GM12878 (cell line): ENCODE results near the gene NACAD. TPM values are rescaled to one million over a fixed set of nuclear protein-coding genes. Genes with fewer than 3 reads are reported as not detected.

ENCODE experiments used
- ATAC-seq: fragments of 200-7000 bp; cut with Tn5 transposase; 3 replicates; pipeline ENCODE4 v1.9.1; 2020; ENCODE audit warnings: mild to moderate bottlenecking, moderate library complexity
- BruUV-seq: library from RNA; stranded (reverse); fragments of 400-500 nt; replicated peaks from 2 replicates; lab custom pipeline; 2021; lab: Mats Ljungman, UMichigan
- CTCF ChIA-PET: fragments of 300-600 bp; sonication (Branson Sonifier 250); formaldehyde crosslinking; extraction: SDS; loops from one replicate; lab custom pipeline; 2021; ENCODE audit warnings: inconsistent platforms; lab: Yijun Ruan, JAX
- POLR2A ChIA-PET: fragments of 350-600 bp; formaldehyde crosslinking; extraction: SDS; loops from one replicate; lab custom pipeline; 2021; ENCODE audit warnings: inconsistent platforms; lab: Charles Lee
- RAD21 ChIA-PET: fragments of 300-600 bp; sonication (Branson Sonifier 250); formaldehyde crosslinking; loops from one replicate; lab custom pipeline; 2023; ENCODE audit warnings: antibody characterized with exemption; ENCODE audit not compliant: unreplicated experiment; lab: Charles Lee
- SMC1A ChIA-PET: fragments of 300-600 bp; sonication (Branson Sonifier 250); formaldehyde crosslinking; loops from one replicate; lab custom pipeline; 2023; ENCODE audit not compliant: unreplicated experiment, uncharacterized antibody; lab: Charles Lee
- DNase-seq: peaks from one replicate; pipeline ENCODE4 v3.0.0-alpha.2; 2011; ENCODE audit warnings: low read depth, low spot score
- FAIRE-seq: peaks from 3 replicates; lab custom pipeline; 2011; peaks lifted over from hg19 to GRCh38; lab: Jason Lieb, UNC
- H2AFZ ChIP-seq: 2 replicates; pipeline ENCODE4 v1.6.0; 2011; ENCODE audit warnings: low read depth, low read length, control low read depth; ENCODE audit not compliant: control insufficient read depth
- H3K27ac ChIP-seq: 2 replicates; pipeline ENCODE4 v1.5.1; 2011; ENCODE audit warnings: control low read depth; ENCODE audit not compliant: control insufficient read depth, insufficient read depth
- H3K27me3 ChIP-seq, 2 experiments: replicated peaks in 1 of 2; 2 replicates each; pipeline versions ENCODE4 v1.6.0 to v1.6.1; 2011; ENCODE audit warnings: low read length in 1 of 2; ENCODE audit not compliant: control insufficient read depth in 2 of 2, insufficient read depth in 2 of 2
- H3K36me3 ChIP-seq, 2 experiments: 2 replicates each; pipeline ENCODE4 v1.5.1; 2011; ENCODE audit warnings: low read length in 1 of 2; ENCODE audit not compliant: control insufficient read depth in 2 of 2, insufficient read depth in 2 of 2
- H3K4me1 ChIP-seq: 2 replicates; pipeline ENCODE4 v1.6.1; 2011; ENCODE audit warnings: mild to moderate bottlenecking, low read length, moderate library complexity, mixed read lengths; ENCODE audit not compliant: control insufficient read depth, insufficient read depth
- H3K4me2 ChIP-seq: 2 replicates; pipeline ENCODE4 v1.6.0; 2011; ENCODE audit warnings: control low read depth; ENCODE audit not compliant: control insufficient read depth, insufficient read depth
- H3K4me3 ChIP-seq: fragments of 200-600 bp; sonication (generic); 2 replicates; pipeline ENCODE4 v1.5.1; 2016
- H3K79me2 ChIP-seq: 2 replicates; pipeline ENCODE4 v1.6.0; 2011; ENCODE audit warnings: low read length; ENCODE audit not compliant: control insufficient read depth, insufficient read depth
- H3K9ac ChIP-seq: 2 replicates; pipeline ENCODE4 v1.8.0; 2011; ENCODE audit warnings: low read length, control low read depth, mixed read lengths; ENCODE audit not compliant: control insufficient read depth, insufficient read depth
- H3K9me3 ChIP-seq: replicated peaks from 3 replicates; pipeline ENCODE4 v1.5.1; 2011; ENCODE audit warnings: mild to moderate bottlenecking, low read length; ENCODE audit not compliant: control insufficient read depth, insufficient read depth
- H4K20me1 ChIP-seq: 2 replicates; pipeline ENCODE4 v1.6.0; 2011; ENCODE audit not compliant: control insufficient read depth, insufficient read depth
- ATF7 ChIP-seq: fragments of 450-650 bp; IDR thresholded peaks from 2 replicates; pipeline ENCODE4 v1.6.1; 2016; ENCODE audit warnings: low read depth, mild to moderate bottlenecking
- EED ChIP-seq: sonication (generic); IDR thresholded peaks from 2 replicates; pipeline ENCODE4 v1.6.1; 2016; ENCODE audit warnings: antibody characterized with exemption, low read depth
- HDAC6 ChIP-seq: fragments of 200-600 bp; sonication (generic); IDR thresholded peaks from one replicate; pipeline ENCODE4 v1.8.0; 2017; ENCODE audit warnings: antibody characterized with exemption; ENCODE audit not compliant: unreplicated experiment
- NFIC ChIP-seq: IDR thresholded peaks from 2 replicates; pipeline ENCODE4 v1.6.1; 2012; ENCODE audit warnings: low read depth, mild to moderate bottlenecking, inconsistent platforms, low read length, moderate library complexity
- SREBF1 ChIP-seq: IDR thresholded peaks from 2 replicates; pipeline ENCODE4 v1.6.1; 2012; ENCODE audit warnings: mild to moderate bottlenecking, low read length
- TCF7 ChIP-seq: IDR thresholded peaks from 2 replicates; pipeline ENCODE4 v1.6.1; 2014; ENCODE audit warnings: antibody characterized with exemption, borderline replicate concordance
- USF2 ChIP-seq: IDR thresholded peaks from 2 replicates; pipeline ENCODE4 v1.6.1; 2011; ENCODE audit warnings: low read depth, low read length, improper control_type of control experiment, borderline replicate concordance
- ZBTB11 ChIP-seq: fragments of 450-650 bp; formaldehyde crosslinking; IDR thresholded peaks from 2 replicates; pipeline ENCODE4 v1.5.0; 2022; ENCODE audit warnings: mild to moderate bottlenecking, missing genetic modification characterization
- WGBS: methylation state at CpG from one replicate; pipeline ENCODE4 v1.1.6; 2016; ENCODE audit warnings: low lambda C conversion rate; ENCODE audit not compliant: insufficient replicate concordance, insufficient coverage; ENCODE audit errors: missing lambda C conversion rate; 5-methylcytosine and 5-hydroxymethylcytosine counted together
- in situ Hi-C: fragments of 300-500 bp; cut with MboI; formaldehyde crosslinking; loops from 9 replicates; pipeline ENCODE4 v1.14.3; 2018; ENCODE audit warnings: mixed read lengths
- intact Hi-C: fragments of 100-400 bp; cut with micrococcal nuclease; formaldehyde crosslinking; loops from one replicate; pipeline ENCODE4 v1.14.2; 2022; ENCODE audit not compliant: unreplicated experiment
- polyA plus RNA-seq, 11 experiments: library from polyadenylated mRNA; depleted of rRNA in 4 of 11; unstranded in 6 of 11; stranded (reverse) in 5 of 11; fragments of >200 nt; fragmentation: Nextera tagmentation in 4 of 11; fragmentation: Illumina TruSeq in 1 of 11; extraction: Ambion mirVana in 4 of 11; extraction: Trizol in 1 of 11; gene quantifications; 1 replicate in 1 of 11; 2 replicates in 10 of 11; pipeline versions ENCODE4 v1.2.1 to v1.2.3, GENCODE V29; 2011 to 2016; ENCODE audit warnings: inconsistent platforms in 2 of 11, missing spikeins in 2 of 11, low read depth in 1 of 11
- total RNA-seq, 4 experiments: library from RNA; depleted of rRNA in 3 of 4; stranded (reverse); fragments of >200 nt in 3 of 4; fragmentation: Illumina TruSeq in 1 of 4; extraction: Trizol in 1 of 4; gene quantifications; 2 replicates each; pipeline versions ENCODE4 v1.2.1 to v1.2.3, GENCODE V29; 2013 to 2021

The NACAD gene
- total and polyA plus RNA-seq, 10 of the 15 experiments (the other 5 are each of a cell fraction or from before 2014, with no cell fraction given), result not detected

- TF ChIP-seq EED (no peak), NFIC (no peak), HDAC6 (no peak), SREBF1 (no peak)
Observed at GRCh38 chr7:45108863-45109262, 20.1 kb upstream of the NACAD start (continued).

- peak overlapping the region; percentile 45; the same call in 1 of the 2 replicates for H3K4me3 ChIP-seq
- ATAC-seq (no peak), FAIRE-seq (no peak), DNase-seq (no peak)
- H3K79me2 ChIP-seq, result peaks cover 51% of the 10 kb centered on the region
- intact Hi-C loops (no loop called here), in situ Hi-C loops (no loop called here)
- no TSS peak for BruUV-seq
- SMC1A ChIA-PET, result interaction anchor here (1.1 kb wide), 1 partner anchor 105 kb away, joined by 3 read pairs; no protein-coding TSS in a partner anchor
- H3K9ac ChIP-seq, result no peak overlapping the region
- H2AFZ ChIP-seq, result no peak overlapping the region
- no peaks in the 10 kb centered on the region for H3K27me3 ChIP-seq
- H3K9me3 ChIP-seq, result no peaks in the 10 kb centered on the region
- H3K4me2 ChIP-seq, result peak overlapping the region; percentile 53; the same call in 1 of the 2 replicates
- peaks cover 6% of the 10 kb centered on the region for H4K20me1 ChIP-seq
- peaks cover 39 to 47% of the 10 kb centered on the region in 2 experiments for H3K36me3 ChIP-seq
- no peak for TF ChIP-seq ATF7
- TF ChIP-seq USF2, result no peak
- TF ChIP-seq ZBTB11 (CRISPR knock-in tag), result no peak
- TF ChIP-seq TCF7, result no peak
- 80% methylated on average over 3 of the region's 3 CpGs for WGBS
- RAD21 ChIA-PET, result no interaction called here
- H3K27ac ChIP-seq, result no peak overlapping the region
- CTCF ChIA-PET, result no interaction called here
- H3K4me1 ChIP-seq, result peaks cover 7% of the 10 kb centered on the region
- POLR2A ChIA-PET, result no interaction called here
Observed at GRCh38 chr7:45107356-45107755, 18.6 kb upstream of the NACAD start.
